Neural progenitor cell (in vitro differentiated cells): ENCODE data around the gene LGALS12.

Source experiments
- EZH2 ChIP-seq: fragments of 200-600 bp; sonication (generic); IDR thresholded peaks from 2 replicates; pipeline ENCODE4 v1.6.1; 2017; ENCODE audit warnings: antibody characterized with exemption, mild to moderate bottlenecking, moderate library complexity
- EZH2phosphoT487 ChIP-seq: fragments of 200-600 bp; sonication (generic); IDR thresholded peaks from 2 replicates; pipeline ENCODE4 v1.6.1; 2017; ENCODE audit warnings: antibody characterized with exemption
- TF ChIP-seq, protein P1 (sequence below): fragments of 200-600 bp; sonication (generic); IDR thresholded peaks from 2 replicates; pipeline ENCODE4 v1.5.1; 2017; ENCODE audit warnings: antibody characterized with exemption, mild to moderate bottlenecking

DNA sequence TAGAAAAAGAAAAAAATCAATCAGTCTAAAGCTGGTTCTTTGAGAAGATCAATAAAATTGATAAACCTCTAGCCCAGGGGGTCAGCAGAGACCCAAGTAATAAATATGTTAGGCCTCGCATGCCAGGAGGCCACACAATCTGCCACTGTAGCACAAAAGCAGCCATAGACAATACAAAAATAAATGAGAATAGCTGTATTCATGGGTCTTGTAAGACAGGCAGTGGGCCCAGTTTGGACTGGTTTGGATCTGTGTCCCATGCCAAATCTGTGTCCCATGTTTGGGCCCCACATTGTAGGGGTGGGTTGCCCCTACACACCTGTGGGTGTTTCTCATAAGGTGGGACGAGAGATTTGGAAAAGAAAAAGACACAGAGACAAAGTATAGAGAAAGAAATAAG, 24.1 kb downstream of the LGALS12 start:
- TF ChIP-seq, protein P1, sequence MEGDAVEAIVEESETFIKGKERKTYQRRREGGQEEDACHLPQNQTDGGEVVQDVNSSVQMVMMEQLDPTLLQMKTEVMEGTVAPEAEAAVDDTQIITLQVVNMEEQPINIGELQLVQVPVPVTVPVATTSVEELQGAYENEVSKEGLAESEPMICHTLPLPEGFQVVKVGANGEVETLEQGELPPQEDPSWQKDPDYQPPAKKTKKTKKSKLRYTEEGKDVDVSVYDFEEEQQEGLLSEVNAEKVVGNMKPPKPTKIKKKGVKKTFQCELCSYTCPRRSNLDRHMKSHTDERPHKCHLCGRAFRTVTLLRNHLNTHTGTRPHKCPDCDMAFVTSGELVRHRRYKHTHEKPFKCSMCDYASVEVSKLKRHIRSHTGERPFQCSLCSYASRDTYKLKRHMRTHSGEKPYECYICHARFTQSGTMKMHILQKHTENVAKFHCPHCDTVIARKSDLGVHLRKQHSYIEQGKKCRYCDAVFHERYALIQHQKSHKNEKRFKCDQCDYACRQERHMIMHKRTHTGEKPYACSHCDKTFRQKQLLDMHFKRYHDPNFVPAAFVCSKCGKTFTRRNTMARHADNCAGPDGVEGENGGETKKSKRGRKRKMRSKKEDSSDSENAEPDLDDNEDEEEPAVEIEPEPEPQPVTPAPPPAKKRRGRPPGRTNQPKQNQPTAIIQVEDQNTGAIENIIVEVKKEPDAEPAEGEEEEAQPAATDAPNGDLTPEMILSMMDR = no peak
- TF ChIP-seq EZH2 (no peak), EZH2phosphoT487 (no peak)
